GDM1 (cell line): ENCODE data around the gene LMO4.

Experiments
- DNase-seq: peaks from one replicate; lab custom pipeline; 2025; lab: John Stamatoyannopoulos, UW

Gene LMO4, protein sequence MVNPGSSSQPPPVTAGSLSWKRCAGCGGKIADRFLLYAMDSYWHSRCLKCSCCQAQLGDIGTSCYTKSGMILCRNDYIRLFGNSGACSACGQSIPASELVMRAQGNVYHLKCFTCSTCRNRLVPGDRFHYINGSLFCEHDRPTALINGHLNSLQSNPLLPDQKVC

DNA sequence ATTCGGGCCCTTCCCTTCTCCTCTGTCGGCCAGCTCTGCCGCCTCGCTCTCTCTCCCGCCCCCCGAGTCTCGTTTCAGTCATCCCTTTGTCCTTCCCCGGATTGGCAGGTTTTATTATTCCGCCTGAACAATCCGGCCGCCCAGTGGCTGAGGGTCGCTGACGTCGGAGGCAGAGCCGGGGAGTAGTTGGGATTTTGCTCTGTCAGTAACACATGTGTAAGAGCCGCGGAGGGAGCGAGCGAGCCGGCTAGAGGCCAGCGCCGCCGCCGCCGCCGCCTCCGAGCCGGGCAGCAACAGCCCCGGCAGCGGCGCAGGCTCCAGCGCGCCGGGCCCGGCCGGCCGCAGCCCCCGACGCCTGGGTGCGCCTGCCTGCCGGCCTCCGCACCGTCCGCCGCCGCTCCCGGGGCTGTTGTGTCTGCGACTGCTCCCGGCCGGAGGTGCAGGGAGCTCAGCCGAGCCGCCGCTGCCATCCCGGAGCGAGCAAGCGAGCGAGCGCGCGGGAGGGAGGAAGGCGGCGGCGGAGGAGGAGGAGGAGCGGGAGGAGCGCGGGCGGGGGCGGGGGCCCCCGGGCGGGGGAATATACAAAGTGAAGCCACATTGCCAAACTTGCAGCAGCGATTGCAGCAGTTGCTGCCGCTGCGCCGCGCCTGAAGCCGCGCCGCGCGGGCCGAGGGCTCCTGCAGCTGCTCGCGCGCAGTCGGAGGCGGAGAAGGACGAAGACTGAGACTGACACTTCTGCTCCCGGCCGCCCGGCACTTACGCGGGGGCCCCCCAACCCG, at the start of gene LMO4:
Gene LMO4 (plus strand): TSS at position 609 of the 779 bp plus-strand sequence. CDS start 3,136 bp downstream, outside the sequence.
- DNase-seq = peak; percentile 90

DNA sequence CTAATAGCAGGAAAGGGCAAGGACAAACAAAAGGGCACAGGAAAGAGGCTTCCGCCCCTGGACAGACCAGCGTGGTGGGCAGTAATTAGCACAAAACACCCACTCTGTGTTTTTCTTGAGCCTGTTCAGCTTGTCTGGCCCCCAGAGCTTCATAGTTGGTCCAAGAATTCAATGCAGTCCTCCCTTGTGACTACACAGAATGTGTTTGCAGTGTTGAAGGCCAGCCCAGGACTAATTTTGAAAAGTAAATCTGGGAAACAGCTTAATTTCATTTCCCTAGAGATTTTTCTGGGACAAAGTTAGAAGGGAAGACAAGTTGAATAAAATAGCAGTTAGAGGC, 49.2 kb upstream of the LMO4 start:
- no peak for DNase-seq

DNA sequence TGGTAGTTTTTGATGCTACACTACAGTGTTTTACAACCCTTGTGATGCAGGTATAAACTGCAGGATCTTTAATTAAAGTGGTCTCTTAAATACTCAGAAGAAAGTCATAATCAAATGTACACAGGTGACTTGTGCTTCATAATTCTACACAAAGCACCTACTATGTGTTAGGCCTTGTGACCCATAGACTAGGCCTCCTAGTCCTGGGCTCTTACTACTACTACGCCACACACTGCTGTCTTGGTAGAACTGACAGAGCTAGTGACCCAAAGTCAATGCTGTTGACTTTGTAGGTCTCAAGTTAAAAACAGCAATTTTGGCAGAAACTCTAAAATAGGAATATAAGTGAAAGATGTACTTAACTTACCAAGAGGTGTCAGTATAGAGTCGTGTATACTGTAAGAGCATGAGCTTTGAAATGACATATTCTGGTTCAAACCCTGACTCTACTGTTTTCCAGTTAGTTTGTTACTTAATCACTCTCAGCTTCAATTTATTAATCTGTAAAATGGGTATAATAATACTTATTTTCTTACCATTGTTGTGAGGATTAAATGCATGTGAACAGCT, 48.6 kb upstream of the LMO4 start:
- no peak for DNase-seq

DNA sequence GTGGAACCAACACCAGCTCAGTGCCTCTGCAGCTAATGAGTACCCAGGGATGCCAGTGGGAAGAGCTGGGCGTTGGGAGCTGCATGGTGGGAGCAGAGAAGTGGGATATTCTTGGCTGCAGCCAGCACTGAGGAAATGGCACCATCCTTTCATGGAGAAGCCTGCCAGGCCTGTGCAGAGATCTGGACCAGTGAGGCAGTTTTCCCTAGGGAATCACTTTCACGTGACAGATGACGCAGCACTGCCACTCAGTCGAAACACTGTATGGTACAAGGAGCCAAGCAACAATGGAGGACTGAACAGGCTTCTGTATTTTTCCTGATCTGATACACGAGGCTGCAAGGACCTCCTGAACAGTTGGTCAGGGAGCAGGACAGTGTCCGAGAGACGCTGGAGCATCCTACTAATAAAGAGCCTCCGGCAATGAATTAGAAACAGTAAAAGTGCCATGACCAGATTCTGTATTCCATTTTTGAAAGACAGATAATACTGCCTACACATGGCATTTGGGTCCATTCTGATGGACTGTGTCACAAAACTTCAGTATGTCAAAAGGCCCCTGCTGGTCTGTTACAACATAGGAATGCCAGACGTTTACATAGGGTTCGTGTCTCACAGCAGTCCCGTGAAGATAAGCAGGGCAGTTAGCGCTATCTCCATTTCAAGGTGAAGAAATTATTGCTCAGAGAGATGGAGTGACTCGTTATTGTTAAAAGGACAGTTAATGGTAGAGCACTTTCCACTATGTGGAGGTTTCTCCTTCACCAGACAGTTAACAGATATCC, 44.0 kb upstream of the LMO4 start:
- DNase-seq = no peak

DNA sequence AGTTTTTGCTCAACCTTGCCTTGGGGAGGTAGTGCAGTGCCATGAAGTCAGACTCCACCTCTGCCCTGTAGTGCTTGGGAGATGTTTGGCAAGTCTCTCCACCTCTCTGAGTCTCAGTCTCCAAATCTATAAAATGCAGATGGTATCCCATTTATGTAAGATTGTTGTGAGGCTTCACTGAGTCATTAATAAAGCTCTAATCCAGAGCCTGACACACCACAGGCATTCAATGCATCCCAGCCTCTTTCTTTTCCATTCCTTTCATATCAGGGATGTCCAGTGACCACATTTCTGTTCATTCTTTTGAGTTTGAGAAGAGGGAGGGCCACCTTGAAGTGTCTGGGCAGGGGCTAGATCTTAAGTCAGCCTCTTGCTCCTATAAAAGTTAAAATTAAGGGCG, 37.6 kb upstream of the LMO4 start:
- no peak for DNase-seq

DNA sequence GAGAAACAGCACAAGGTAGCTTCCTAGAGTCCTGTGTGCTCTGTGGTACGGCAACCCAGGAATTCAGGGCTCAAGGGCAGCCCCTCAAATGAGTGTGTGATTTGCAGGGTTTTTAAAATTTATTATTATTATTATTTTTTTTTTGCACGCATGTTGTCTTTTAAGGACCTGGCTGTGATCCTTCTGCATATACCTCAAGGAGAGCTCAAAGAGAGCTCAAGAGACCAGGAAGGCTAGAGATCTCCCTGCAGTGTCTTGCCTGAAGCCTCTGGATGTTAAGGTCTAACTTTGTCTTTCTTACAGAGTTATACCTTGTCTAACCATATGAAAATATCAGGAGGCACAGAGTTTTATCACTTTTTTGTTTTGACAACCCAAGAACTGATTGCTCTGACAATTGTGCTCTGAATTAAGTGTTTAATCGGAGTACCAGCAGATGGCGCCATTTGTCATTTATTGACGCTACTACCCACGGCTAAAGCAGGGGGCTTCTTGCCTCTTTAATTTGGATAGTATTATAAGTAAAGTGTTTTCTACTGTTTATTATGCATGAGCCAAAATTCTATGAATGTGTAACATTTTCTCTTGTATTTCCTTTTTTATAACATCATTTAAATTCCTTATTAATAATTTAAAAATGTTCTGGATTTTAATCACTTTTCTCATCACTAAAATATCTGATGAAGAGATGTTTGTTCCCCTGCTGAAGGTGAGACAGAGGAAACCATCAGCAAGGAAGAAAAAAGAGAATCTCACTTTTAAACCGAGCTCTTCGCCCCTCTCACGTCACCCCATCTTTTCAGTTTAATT, 35.8 kb upstream of the LMO4 start:
- DNase-seq = peak; percentile 30

DNA sequence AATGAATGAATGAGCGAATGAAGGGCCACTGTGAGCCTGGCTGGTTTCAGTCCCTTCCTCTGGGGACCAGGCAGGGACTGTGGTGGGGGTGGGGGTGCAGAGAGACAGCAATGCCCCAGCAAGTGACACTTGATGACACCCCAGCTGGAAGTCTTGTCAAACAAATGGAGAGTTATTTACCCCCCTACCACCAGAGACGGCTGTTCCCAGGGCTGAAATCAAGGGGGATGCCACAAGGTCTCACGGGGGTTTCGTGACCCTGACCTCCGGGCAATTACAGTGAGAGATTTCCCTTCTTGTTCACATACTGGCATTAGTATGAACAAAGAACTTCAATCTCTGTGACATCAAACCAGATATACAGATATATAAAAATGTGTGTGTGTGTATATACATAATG, 34.0 kb upstream of the LMO4 start:
- no peak for DNase-seq

DNA sequence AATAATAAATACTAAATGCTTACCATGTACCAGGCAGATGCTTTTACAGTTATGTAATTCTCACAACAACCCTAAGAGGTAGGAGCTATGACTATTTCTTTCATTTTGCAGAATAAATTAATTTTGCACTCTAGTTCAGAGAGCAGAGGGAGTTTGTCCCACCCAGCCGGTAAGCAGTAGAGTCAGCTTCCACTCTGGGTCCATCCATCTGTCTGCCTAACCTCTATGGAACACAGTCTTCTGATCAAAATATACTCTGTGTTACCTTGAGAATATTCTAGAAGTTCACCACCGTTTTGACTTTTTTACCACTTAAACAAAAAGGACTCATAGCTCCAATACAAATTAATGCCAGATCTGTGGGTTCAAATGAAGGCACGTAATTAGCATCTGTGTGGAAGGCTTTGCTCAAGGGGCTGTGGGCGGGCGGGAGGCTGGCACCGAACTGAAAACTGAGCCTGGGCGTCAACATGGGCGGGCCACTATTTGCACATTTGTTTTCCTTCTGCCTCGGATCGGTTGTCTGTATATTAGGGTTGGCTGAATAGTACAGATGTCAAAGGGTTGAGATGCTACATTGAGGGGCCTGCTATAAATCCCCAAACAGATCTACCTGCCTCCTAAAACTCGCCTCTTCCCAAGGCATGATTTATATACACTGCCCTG, 33.1 kb upstream of the LMO4 start:
- no peak for DNase-seq

DNA sequence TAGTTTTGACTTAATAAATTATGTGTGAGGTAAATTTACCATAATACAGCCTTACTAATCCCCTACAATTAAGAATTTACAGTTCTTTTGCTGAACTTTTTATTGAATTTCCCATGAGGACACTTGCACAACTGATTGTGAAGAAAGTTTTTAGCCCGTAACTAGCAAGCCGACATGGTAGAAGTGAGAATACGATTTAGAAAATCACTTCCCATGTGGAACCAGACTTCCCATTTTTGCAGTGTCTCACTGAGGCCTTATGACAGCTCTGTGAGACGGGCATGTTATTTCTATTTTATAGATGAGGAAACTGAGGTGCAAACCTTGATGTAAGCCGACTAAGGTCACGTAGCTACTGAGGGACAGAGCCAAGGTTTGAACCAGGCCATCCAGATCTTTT, 32.5 kb upstream of the LMO4 start:
- DNase-seq = no peak

DNA sequence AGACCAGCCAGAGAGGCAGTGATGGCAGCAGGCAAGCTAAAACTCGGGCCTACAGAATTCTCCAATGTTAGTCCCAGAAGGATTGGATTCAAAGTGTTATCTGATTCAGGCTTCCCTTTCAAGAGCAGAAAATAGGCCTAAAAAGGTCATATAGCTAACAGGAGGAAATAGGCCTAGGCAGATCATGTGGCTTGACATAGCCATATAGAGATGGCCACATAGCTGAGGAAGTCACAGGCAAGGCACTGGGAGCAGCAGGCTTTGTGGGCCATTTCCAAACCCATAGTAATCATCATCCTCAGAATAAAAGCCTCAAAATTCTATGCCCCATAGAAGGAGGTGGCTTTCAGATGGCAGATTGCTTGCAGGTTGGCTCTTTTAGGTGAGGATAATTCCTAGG, 29.0 kb upstream of the LMO4 start:
- DNase-seq = no peak

DNA sequence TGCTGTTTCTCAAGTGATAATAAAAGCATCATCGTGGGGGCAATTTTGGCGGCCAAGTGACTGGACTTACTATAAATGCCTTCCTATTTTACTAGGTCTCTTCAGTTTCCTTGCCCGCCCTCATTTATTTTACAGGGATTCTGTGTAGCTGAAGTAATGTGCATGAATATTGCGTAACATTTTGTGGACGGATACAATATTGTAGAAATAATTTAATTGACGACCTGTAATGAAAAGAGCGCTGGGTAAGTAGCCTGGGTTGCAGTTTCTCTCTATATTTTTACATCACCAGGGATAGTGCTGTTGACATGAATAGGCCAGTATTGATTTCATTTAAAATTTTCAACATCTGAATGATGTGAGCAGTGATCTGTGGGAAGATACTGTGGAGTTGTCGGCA, 28.1 kb upstream of the LMO4 start:
- DNase-seq = no peak

DNA sequence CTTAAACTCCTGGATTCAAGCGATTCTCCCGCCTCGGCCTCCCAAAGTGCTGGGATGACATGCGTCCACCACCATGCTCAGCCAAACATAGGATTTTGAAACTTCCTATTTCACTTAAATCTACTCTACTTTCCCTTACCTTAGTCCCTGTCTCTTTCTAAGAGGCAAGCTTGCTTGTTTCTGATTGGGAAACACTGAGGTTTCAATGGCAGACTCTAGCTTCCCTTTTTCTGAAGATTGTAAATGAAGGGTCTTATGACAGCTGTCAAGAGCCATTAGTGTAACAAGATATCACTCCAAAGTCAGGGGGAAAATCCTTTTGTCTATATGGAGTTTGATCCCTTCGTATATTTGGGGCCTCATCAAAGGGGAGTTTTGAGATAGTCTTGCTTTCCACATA, 23.5 kb upstream of the LMO4 start:
- DNase-seq = no peak

DNA sequence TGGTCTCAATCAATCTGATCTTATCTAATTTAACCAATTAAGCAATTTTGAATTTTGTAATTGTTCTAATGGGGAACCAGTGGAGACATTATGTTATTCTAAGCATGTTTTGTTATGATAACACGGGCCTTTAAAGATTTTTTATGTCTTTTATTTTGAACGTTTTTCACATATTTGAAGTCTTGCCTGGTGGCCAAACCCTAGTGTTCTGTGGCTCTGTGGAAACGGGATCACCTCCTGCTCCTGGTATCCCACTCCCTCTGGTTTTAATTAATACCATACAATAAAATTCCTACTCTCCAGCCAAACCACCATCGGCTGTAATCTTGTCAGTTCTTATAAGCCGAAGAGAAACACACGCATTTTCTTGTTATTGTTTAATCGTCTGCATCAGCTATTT, 22.9 kb upstream of the LMO4 start:
- DNase-seq = no peak

DNA sequence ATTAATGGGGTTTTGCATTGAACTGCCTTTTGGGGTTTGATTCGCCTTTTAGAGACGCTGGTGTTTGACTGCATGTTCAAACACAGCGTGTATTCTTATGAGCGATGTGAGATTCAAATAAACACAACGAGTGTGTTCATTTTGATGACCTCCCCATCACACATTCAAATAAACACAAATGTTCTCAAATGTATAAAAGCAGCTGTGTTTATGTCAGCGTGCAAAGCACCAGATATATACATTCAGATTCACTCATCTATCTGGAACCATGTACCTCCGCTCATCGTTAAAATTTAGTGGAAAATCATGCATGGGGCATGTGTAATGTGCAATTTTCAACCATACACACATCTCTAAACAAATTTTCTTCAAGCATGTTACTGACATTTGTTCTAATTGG, 21.4 kb upstream of the LMO4 start:
- no peak for DNase-seq

DNA sequence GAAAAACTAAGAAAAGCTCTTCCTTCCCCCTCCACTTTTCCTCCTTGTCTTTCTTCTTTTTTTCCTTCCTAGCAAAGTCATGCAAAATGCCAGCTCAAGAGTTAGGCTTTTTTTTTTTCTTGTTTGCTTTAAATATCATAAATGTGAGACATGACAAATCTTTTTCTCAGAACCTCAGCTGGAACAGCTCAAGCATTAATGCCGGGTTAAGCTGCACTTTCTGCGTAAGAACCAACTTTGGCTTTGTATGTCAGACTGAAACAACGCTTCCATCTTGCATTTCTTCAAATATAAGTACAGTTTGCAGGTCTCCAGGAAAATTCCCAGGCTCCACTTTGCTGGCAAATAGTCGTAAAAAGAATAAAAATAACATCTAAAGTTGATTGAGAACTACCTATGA, 20.7 kb upstream of the LMO4 start:
- no peak for DNase-seq

DNA sequence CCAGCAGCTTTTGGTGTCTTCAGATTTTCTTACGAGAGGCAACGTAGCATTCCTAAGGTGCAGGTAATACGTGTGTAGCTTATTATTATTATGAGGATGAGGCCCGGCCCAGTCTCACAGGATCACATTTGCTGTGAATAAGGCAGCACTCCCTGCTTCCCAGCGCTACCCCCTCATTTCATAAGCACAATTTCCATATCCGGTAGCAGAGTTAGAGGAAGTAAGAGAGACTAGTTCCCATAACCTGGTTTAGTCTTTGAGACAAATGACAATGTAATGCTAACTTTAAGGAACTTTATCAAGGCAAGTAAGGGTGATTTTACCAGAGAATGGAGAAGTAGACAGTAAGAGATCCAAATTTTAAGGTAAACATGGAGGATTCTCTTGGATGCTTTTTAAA, 14.6 kb upstream of the LMO4 start:
- DNase-seq = no peak

DNA sequence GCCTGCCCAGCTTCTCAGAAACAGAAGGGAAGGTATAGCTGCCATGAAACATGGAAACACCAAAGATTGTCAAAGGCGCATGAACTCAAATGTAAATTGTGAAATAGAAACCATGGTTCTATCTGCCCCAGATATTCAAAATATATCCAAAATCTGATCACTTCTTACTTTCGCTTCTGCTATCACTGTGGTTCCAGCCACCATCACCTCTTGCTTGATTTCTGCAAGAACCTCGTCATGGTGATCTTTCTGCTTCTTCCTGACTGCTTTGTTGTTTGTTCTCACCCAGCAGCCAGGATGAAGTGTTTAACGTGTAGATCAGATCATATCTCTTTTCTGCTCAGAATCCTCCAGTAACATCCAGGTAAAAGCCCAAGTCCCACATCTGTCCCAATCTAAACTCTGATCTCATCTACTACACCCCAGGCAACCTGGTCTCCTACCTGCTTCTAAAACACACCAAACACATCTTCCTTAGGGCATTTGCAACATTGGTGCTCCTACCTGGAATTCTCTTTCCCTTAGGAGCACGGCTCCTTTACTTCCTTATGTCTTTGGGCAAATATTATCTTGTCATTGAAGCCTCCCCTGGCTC, 10.5 kb upstream of the LMO4 start:
- DNase-seq = no peak

DNA sequence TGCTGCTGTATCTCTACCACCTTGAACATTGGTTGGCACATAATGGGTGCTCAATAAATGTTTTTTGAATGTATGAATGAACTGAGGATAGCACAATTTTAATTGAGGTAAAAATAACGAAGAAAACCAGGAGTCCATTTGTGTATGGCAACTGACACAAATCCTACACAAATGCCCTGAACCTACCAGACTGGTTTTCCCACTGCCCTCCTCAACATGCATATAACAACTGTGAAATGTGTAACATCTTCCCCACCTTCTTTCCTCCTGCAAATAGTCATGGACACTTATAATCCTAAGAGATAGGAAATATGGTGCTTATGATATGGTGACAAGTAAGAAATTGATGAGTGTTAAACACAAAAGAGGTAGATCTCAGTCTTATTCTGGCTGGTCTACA, 9.9 kb upstream of the LMO4 start:
- DNase-seq = no peak

DNA sequence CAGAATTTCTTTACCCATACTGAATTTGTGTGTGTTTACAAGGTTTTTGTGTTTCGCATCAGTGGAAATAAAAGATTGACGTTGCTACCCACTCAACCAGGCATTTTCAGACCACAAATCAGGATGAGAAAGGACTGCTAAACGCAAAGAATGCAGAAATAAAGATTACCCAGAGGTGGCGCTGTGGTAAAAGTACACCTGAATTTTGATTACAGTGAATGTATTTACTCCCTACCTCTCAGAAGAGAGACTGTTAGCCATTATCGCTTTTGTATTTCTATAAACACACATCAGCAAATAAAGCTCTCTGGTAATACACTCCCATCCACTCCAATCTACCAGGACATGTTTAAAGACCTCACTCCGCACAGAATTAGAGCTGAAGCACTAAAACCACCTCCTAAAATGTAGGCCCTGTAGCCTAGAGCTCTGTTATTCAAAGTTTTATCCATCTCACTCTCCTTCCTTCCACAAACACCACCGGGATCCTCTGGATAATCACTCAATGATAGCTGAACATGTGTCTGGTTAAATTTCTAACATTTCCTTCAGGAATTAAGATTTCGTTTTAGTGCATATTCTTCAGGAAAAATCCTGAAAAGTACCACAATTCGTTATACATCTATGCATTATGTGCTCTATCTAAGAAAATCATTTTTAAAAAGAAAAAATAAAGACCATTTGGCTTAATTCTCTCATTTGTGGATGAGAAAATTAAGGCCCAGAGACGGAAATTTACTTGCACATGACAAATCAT, 2.5 kb upstream of the LMO4 start:
- no peak for DNase-seq
